C4-2B (cell line): ENCODE data around the gene GHRL.

Experiments
- H3K27ac ChIP-seq: fragments of 450-650 bp; 2 replicates; pipeline ENCODE4 v1.5.1; 2017
- CTCF ChIP-seq: fragments of 450-650 bp; conservative IDR thresholded peaks from 2 replicates; pipeline ENCODE4 v1.5.1; 2017; ENCODE audit warnings: mild to moderate bottlenecking
- ZFX ChIP-seq: fragments of 450-650 bp; IDR thresholded peaks from 2 replicates; pipeline ENCODE4 v1.6.1; 2017

The GHRL gene

GRCh38 chr3:10263646-10264363 lies 28.9 kb downstream of the GHRL start:
- TF ChIP-seq ZFX (no peak), CTCF (peak; percentile 43)

GRCh38 chr3:10262027-10262426 lies 30.7 kb downstream of the GHRL start:
- TF ChIP-seq CTCF (no peak), ZFX (no peak)
- H3K27ac ChIP-seq = no peak overlapping the region

More at GRCh38 chr3:10263646-10264363, 28.9 kb downstream of the GHRL start:
- no peak overlapping the region for H3K27ac ChIP-seq

- TF ChIP-seq CTCF = no peak
- TF ChIP-seq ZFX = no peak
- H3K27ac ChIP-seq = no peak overlapping the region
Observed at GRCh38 chr3:10260211-10260701, 32.5 kb downstream of the GHRL start.

GRCh38 chr3:10259798-10260197 lies 32.9 kb downstream of the GHRL start:
- TF ChIP-seq CTCF (no peak), ZFX (no peak)
- H3K27ac ChIP-seq = no peak overlapping the region

GRCh38 chr3:10259036-10259435 lies 33.7 kb downstream of the GHRL start:
- TF ChIP-seq CTCF (no peak), ZFX (no peak)
- H3K27ac ChIP-seq = no peak overlapping the region

- TF ChIP-seq ZFX = no peak
- TF ChIP-seq CTCF = no peak
- no peak overlapping the region for H3K27ac ChIP-seq
Observed at GRCh38 chr3:10255835-10256234, 36.9 kb downstream of the GHRL start.

GRCh38 chr3:10253731-10254130 lies 39.0 kb downstream of the GHRL start:
- no peak overlapping the region for H3K27ac ChIP-seq
- TF ChIP-seq CTCF (no peak), ZFX (no peak)
